ENCODE data around the gene FNBP1.
"Not testable (repeated sequence)": the region's sequence is repeated elsewhere in the genome, so short reads cannot be mapped to it uniquely, and the experiment has no call there.

Gene FNBP1

DNA sequence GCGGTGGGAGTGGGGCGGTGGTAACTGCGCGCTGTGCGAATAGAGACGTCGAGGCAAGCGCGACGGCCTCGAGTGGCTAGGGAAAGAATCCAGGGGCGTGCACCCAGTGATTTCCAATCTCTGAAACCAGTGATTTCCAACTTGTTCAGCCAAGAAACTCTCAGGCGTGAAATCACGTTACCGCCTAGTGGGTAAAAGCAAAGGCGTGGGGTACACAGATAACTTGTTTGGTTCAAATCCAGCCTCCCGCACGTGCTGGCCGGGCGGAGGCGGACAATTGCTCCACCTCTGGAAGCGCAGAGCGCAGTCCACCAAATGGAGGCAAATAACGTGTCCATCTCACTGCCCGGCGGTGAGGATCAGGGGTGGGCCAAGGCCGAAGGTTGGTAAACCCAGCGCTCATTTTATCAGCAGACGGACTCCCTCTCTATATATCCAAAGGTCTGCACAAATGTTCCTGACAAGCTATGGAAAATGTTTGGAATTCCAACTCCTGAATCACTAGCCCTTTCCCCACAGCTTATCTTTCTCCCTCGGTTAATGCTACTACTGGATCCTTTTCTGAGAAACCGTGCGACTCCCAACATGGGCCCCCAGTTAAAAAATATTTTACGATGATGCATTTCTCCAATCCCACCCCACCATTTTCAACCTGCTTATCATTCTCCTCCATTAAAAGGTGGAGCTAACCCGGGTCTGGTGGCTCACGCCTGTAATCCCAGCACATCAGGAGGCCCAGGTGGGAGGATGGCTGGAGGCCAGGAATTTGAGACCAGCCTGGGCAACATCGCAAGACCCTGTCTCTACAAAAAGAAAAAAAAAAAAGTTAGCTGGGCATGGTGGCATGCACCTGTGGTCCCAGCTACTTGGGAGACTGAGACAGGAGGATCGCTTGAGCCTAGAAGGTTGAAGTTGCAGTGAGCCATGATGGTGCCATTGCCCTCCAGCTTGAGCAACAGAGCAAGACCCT is 950 bp upstream of the FNBP1 start:
- no peak for FAIRE-seq

- FAIRE-seq, result no peak
These were observed 544 bp downstream of the FNBP1 start for GRCh38 chr9:130042406-130042884.

GRCh38 chr9:130041648-130042405 is 1.2 kb downstream of the FNBP1 start:
- no peak for FAIRE-seq

DNA sequence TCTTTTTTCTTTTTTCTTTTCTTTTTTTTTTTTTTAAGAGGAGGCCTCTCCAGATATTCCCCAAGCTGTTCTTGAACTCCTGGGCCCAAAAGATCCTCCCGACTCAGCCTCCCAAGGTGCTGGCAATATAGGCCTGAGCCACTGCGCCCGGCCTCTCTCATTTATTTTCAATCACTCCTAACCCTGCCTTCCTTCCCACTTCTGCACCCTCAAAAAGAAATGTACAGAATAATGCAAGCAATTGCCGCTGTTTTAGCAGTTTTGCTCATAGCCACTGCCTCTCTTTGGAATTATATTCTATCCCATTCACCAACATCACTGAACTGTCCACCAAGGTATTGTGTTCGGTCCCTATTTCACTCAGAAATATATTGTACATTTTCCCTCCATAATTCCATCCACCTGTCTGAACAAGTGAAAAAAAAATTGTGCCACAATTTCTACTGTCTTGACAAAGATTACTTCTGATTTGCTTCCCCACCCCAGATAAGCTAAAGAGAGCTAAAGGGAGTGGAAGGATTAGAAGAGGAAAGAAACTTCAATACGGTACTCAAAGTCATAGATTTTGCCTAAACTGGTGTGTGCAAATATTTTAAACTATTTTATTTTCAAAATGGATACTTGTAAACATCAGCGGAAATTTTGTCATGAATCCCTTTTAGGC is 1.9 kb downstream of the FNBP1 start:
- no peak for FAIRE-seq

DNA sequence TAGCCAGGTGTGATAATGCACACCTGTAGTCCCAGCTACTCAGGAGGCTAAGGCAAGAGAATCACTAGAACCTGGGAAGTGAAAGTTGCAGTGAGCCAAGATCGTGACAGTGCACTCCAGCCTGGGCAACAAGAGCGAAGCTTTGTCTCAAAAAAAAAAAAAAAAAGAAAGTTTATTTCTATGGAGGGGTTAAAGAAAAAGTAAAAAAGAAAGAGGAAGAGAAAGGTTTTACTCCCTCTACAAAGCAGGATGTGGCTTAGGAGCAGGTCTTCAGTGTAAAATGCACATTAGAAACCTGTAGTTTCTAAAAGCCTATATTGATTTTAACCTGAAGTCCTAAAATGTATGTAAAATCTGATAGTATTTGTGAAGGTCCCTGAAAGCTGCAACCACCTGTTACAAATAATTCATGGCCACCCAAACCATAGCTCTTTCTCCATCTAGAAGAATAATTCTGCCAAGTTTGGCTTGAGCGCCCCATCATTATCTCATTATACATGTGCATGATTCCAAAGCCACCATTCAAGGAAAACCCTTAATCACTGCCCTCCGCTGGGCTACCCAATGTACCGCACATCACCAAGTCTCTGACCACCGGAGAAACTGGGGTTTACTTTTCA is 3.4 kb downstream of the FNBP1 start:
- no peak for FAIRE-seq

DNA sequence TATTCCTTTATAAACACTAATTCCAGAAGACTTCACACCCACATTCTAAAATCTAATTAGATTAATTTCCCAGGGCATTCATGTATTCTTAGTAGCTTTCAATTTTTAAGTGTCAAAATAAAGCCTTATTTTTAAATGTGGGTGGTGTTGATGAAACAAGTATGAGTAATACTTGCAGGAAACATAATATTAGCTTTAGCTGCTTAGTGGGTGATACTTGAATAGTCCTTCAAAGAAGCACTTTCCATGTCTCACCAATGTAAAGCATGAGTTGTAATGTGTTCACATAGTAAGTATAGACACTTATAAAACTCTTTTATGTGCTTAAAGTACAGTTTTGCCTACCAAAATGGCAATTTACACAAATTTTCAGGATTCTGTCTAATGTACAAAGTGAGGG is 6.9 kb downstream of the FNBP1 start:
- peak; percentile 23 for FAIRE-seq

DNA sequence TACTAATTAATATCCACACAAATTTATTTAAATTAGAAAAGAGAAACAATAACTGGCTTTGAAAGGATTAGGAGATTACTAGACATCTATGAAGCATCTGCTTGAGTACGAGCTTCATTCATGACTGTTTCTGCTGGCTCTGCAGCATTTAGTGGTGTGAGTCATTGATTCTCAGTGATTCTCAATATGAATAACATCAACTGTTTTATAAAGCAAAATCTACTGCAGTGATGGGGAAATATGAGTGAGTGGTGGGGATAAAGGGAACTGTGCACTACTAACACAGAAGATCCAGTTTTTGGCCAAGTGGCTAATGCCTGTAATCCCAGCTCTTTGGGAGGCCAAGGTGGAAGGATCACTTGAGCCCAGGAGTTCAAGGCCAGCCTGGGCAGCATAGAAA is 8.4 kb downstream of the FNBP1 start:
- FAIRE-seq, result no peak

DNA sequence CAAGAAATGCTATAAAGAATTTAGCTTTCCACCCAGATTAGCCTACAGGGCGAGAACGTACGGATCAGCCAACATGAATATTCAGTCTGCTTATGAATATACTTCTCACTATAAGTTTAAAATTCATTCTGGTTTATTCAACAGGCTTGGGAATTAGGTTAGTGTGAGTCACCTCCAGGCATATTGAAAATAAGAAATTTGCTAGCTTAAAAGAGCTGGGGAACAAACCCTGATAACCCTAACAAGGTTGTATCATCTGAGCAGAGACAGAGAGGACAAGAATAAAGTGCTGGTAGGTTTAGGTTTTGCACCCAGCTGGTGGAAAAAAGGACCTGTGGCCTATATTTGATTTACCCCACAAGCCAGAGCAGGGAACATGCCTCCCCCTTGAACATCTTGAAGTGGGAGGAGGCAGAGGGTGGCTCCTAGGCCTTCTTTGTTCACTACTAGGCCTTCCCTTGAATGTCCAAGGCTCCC is 12.3 kb downstream of the FNBP1 start:
- FAIRE-seq, result no peak

DNA sequence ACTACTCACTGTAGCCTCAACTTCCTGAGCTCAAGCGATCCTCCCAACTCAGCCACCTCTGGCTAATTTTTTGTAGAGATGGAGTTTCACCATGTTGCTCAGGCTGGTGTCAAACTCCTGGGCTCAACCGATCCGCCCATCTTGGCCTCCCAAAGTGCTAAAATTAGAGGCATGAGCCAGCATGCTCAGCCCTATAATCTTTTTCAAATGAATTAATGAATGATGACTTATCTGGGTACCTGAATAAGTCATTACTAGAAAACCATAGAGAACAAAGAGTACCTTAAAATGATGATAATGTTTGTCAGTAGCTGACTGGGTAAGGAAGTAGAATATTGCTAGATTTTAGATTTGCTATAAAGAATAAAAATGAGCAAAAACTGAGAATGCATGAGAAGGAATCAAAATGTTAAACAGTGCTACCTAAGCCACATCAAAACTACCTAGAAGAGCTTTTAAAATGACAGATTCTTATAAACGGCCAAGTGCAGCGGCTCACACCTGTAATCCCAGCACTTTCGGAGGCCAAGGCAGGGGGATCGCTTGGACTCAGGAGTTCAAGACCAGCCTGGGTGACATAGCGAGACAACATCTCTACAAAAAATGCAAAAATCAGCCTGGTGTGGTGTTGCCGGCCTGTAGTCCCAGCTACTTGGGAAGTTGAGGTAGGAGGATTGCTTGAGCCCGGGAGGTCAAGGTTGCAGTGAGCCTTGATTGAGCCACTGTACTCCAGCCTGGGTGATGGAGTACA is 13.6 kb downstream of the FNBP1 start:
- no peak for FAIRE-seq

DNA sequence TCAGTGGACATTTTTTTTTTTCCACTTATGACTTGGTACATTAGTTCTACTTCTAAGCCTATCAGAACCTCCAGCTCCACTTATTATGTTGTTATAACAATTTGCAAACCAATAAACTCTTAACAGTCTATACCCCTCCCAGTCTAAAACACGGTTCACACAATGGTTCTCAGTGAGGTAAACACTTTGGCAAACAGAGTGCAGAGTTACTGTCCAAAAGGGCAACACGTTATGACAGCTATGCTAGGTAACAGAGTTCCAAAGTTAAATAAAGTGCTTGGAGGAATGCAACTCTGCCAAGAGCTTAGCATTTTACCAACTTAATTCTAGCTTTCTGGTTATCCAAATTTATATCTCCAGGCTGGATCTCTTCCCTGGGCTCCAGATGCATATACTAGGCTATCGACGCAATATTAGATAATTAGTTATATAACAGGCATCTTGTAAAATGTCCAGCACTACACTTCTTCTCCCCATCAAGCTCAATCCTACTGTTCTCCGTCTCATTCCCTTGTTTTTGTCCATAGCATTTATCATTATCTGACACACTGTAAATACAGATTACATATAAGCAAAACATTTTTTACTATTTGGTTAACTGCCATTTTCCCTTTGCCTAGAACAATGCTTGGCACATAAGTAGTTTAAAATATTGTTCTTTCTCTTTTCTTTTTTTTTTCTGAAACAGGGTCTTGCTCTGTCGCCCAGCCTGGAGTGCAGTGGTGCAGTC is 14.3 kb downstream of the FNBP1 start:
- FAIRE-seq, result no peak

DNA sequence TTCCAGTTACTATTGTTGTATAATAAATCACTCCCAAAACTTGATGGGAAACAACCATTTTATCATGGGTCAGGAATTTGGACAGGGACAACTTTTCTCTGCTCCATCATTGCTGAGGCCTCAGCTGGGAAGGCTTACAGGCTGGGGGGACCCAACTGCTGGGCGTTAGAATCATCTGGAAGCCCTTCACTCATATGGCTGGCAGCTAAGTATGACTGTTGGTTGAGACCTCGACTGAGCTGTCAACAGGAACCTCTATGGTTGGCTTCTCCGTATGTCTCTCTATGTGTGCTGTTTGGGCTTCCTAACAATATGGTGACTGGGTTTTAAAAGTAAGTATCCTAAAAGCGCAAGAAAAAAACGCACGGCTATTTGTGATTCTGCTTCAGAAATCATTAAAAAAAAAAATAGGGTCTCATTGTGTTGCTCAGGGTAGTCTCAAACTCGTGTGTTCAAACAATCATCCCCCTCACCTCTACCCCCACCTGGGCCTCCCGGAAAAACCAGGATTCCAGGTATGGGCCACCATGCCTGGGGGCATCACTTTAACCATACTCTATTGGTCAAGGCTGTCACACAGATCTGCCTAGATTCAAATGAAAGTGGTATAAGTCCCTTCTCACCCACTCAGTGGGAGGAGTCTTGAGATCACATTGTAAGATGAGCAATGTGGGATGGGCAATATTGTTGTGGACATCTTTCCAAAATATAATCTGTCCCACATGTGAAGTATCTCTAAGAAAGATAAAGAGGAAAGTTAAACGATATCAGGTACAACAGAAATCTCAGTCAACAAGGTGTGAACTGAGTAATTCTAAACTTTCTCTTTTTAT is 15.2 kb downstream of the FNBP1 start:
- FAIRE-seq, result no peak

- FAIRE-seq, result no peak
These were observed 16.2 kb downstream of the FNBP1 start for GRCh38 chr9:130026583-130027340.

DNA sequence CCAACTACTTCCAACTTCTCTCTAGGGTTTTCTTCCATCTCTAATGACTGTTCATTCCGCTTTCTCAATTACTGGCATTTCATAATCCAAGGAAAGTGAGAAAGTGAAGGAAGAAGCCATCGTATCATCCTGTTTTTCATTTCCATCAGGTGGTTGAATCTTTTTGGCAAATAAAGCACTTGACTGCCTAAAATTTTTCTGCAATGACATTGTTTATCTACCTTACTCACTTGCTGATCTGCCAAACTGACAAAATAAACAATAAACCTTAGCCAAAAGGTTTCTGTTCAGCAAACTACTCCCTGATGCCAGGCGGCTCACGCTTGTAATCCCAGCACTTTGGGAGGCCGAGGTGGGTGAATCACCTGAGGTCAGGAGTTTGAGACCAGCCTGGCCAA is 18.4 kb downstream of the FNBP1 start:
- FAIRE-seq, result no peak

DNA sequence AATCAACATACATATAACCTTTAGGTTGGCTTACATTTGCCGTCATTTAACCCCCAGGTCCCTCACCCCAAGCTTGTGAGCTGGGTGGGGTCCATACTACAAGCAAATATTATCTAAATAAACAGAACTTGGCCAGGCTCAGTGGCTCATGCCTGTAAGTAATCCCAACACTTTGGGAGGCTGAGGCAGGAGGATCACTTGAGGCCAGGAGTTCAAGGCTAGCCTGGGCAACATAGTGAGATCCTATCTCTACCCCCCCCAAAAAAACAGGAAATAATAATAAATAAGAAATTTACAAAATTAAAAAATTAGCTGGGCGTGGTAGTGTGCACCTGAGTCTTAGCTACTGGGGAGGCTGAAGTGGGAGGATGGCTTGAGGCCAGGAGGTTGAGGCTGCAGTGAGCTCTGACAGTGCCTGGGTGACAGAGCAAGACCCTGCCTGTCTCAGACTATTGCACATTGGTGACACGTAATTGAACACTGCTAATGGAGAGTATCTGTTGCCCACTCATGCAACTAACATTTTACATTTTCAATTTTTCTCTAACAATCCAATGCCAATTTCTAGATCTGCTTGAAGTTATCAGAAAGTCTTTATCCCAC is 18.9 kb downstream of the FNBP1 start:
- FAIRE-seq, result no peak

- FAIRE-seq, result no peak
These were observed 19.7 kb downstream of the FNBP1 start for GRCh38 chr9:130023144-130023787.

- no peak for FAIRE-seq
These were observed 20.3 kb downstream of the FNBP1 start for GRCh38 chr9:130022566-130023143.

GRCh38 chr9:130021842-130022241 is 21.1 kb downstream of the FNBP1 start:
- FAIRE-seq, result not testable (repeated sequence)

DNA sequence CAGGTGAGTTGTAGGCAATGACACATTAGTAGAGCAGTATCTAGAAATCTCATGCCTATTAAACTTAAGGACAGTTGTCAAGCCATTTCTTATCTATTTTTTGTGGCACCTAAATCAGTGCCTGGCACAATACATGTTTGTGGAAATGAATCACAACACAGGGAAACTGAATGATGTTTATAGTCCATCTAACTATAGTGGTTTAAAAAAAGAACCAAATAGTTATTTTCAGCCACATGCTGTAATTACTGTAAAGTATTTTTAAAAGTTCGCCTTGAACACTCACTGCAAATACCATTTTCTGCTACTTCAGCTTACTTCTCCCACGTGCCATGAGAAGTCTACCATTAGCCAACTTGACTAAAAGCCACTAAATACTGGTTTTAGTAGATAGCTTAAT is 21.9 kb downstream of the FNBP1 start:
- FAIRE-seq, result no peak

Data from endometrium (tissue), 2 donors.